ENCODE results near the gene TBCE. TPM values are rescaled to one million over a fixed set of nuclear protein-coding genes. Genes with fewer than 3 reads are reported as not detected.
"Not testable (repeated sequence)": the region's sequence is repeated elsewhere in the genome, so short reads cannot be mapped to it uniquely, and the experiment has no call there.

Gene TBCE
- total RNA-seq, 2 donors from 2014 or later = 22.2 to 25.2 TPM

DNA sequence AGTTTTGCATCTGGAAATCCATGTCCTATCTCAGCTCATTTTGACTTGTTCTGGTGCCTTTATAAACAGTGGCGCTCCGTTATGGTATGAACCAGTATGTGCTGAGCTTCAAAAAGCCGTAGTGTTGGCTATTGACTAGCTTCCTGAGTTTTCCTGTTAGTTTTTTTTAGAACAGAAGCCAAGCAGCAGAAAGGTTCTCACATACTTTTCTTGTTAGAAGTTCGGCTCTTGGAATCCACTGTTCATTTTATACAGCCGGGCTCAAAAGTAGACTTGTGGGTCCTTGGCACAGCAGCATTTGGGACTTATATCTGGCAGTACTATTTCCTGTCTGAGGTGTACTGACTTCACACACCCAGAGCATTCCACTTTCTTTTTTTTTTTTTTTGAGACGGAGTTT is 63.8 kb downstream of the TBCE start:
- DNase-seq (ENCODE audit: low spot score) = no peak
- intact Hi-C loops (cut with DNase I) = no loop called here

DNA sequence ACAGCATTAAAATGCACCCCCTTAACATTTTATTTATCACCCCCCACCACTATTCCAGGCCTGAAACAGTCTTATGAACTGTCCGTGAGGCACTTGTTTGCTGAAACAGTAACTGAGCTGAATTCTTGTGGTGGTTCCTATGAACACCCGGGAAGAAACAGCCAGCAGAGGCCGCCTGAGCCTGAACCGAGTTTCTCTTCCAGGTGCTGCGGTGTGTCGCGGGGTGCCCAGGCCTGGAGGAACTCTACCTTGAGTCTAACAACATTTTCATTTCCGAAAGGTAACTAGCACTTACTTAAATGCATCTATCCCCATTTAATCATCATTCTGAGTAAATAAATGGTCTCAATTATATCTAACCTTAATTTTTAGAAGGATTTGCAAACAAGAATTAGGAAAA is 66.8 kb downstream of the TBCE start:
- DNase-seq (ENCODE audit: low spot score) = no peak
- intact Hi-C loops (cut with DNase I) = no loop called here

DNA sequence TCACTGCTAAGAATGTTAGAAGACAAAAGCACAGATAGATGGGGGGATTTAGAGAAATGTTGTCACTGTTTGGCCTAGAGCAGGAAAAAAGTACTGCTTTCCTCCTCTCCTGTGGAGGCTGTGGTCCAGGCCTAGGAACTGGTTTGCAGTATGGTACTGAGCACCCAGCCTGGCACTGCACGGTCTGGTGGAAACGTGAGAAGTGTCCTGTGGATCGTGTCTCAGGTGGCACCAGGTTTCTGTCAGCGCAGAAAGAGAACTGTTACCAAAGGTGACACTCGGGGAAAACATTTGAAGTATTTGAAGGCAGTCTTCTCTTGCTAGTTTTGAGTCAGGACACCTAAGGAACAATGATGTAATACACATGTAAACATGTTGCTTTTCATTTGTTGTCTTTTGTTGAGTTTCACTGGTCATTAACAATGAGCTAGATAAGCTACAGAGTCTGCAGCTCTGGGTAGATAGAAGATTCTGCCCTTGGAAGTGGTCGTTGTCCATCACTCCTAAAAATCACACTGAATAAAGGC is 74.0 kb downstream of the TBCE start:
- intact Hi-C loops (cut with DNase I) = no loop called here
- no peak for DNase-seq (ENCODE audit: low spot score)

DNA sequence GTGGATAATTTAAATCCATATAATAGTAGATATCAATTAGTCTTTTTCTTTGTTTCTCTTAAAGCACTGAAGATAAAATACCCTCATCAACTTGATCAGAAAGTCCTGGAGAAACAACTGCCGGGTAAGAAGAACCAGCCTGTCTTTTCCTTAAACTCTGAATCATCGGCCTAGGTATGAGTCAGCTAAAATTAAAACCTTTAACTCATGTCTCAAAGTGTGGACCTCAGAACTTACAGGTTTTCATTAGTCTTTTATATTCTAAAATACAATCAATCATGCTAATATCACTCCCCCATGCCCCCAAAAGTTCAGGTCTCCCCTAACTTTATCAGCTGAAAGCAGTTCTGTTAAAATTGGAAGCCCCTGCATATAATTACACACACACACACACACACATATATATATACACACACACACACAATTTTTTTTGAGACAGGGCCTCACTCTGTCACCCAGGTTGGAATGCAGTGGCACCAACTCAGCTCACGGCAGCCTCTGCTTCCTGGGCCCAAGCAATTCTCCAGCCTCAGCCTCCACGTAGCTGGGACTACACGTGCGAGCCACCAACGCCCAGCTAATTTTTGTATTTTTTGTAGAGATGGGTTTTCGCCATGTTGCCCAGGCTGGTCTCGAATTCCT is 75.7 kb downstream of the TBCE start:
- DNase-seq (ENCODE audit: low spot score) = no peak
- intact Hi-C loops (cut with DNase I) = no loop called here

DNA sequence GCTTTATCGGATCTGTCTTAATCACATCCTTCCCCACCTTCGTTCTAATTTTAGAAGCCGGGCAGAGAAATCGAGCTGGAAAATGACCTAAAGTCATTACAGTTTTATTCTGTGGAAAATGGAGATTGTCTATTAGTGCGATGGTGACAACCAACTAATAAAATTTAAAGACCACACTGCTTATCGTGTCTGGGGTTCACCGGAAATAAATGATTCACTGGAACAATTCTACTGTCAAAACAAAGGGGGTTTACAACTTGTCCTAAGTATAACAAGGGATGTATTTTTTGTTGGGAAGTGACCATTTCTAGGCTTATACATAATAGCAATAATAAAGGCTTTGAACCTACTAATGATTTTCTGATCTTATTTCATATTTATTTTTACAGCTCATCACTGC is 81.4 kb downstream of the TBCE start:
- DNase-seq (ENCODE audit: low spot score) = no peak
- intact Hi-C loops (cut with DNase I) = no loop called here

DNA sequence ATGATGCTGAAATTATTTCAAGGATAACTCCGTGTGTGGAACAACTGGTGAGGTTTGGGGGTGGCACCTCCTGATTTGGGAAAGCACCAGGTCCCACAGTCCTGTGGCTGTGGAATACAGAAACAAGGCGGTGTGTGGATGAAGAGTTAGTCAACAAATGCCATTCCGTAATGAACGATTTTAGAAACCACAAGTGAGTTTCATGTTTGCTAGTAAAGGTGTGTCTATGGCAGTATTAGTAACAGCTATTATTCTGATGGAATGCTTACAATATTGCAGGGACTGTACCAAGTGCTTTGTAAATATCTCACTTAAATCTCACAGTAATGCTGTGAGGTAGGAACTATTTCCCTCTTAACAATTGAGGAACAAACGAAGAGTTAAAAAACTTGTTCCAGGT is 83.2 kb downstream of the TBCE start:
- DNase-seq (ENCODE audit: low spot score) = no peak
- intact Hi-C loops (cut with DNase I) = loop anchor here in 1 of 2 donors (2.0 kb wide), 1 partner anchor 28 kb away; no protein-coding TSS in a partner anchor

DNA sequence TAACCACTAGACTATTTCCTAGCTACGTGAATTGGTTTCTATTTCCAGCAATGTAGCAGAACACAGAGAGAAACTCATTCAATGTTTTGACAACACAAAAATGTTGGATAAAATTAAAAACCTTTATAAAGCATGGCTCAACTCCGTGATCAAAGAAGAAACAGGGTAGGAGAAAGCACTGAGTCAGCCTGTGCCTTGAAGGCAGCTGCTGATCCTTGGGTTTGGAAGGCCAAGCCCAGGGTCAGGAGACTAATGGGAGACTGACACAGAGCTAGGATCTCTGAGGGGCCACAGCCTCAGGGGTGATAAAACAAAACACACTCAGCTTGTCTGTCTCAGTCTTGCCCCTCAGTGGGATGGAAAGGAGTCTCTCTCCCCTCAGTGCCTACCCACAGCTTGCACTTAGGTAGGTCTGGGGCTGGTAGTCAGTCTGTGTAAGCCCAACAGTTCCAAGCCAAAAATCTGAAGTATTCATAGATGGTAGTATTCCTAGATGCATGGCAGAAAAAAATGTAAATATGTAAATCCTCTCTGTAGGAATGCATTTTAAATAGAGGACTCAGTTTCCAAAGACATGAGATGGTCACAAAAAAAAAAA is 83.8 kb downstream of the TBCE start:
- no peak for DNase-seq (ENCODE audit: low spot score)
- intact Hi-C loops (cut with DNase I) = loop anchor here in 1 of 2 donors (2.0 kb wide), 1 partner anchor 28 kb away; no protein-coding TSS in a partner anchor

DNA sequence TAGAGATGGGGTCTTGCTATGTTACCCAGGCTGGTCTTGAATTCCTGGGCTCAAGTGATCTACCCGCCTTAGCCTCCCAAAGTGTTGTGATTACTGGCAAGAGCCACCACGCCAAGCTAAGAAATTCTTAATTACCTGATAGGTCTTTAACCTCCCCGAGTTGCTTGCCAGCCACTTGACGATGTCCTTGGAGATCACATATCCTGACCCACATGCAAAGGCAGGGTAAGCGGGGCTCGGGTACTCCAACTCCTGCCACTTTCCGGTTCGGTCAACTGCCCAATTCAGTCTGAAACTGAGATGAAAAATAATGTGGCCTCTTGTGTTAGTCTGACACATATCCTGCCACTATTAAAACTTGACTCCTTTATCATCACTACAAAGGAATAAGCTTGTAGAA is 86.8 kb downstream of the TBCE start:
- no peak for DNase-seq (ENCODE audit: low spot score)
- intact Hi-C loops (cut with DNase I) = no loop called here

DNA sequence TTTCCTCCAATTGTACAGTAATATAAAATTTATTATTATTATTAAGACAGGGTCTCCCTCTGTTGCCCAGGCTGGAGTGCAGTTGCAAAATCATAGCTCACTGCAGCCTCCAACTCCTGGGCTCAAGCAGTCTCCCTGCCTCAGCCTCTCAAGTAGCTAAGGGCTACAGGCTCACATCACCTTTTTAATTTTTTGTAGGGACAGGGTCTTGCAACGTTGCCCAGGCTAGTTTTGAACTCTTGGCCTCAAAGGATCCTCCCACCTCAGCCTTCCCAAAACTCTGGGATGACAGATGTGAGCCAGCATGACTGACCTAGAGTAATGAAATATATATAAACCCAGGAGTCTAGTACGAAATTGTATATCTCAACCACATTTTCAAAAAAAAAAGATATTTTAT is 87.9 kb downstream of the TBCE start:
- no peak for DNase-seq (ENCODE audit: low spot score)
- intact Hi-C loops (cut with DNase I) = no loop called here

DNA sequence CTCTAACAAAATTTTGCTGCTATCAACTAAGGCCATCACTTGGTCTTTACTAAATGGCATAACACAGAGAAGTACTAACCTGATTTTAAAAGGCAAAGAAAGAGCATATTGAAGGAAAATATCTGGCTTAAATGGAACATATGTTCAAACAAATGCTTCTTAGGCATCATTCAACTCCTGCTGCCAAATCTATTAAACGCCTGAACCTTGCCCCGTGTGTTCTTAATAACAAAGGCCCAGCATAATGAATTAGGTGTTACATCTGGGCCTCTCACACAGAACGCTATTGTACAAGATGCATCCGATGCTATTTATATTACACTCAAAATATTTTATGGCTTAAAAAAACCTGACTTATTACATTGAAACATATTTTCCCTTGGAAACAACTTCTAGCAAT is 88.6 kb downstream of the TBCE start:
- no peak for DNase-seq (ENCODE audit: low spot score)
- intact Hi-C loops (cut with DNase I) = no loop called here

DNA sequence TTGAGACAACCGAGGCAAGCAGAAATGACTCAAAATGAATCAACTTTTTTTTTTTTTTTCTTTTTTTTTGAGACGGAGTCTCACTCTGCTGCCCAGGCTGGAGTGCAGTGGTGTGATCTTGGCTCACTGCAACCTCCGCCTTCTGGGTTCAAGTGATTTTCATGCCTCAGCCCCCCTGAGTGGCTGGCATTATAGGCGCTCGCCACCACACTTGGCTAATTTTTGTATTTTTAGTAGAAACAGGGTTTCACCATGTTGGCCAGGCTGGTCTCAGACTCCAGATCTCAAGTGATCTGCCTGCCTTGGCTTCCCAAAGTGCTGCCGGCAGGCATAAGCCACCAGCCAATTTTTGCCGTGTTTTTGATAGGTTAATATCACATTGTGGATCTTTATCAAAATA is 90.6 kb downstream of the TBCE start:
- DNase-seq (ENCODE audit: low spot score); intact Hi-C loops (cut with DNase I): not testable (repeated sequence)

DNA sequence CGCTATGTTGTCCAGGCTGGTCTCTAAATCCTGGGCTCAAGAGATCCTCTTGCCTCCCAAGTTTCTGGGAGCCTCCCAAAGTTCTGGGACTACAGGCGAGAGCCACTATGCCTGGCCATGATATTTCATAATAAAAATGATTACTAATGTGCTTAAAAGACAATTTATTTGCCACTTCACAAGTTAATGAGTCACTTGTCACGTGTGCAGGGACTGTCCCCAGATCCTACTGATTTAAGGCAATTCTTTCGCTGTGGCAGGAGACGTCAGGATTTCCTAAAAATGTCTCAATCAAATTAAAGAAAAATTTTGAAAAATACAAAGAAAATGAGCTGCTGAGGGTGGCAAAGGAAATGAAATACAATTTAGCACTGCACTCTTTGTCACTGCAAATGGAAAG is 93.5 kb downstream of the TBCE start:
- intact Hi-C loops (cut with DNase I) = no loop called here
- no peak for DNase-seq (ENCODE audit: low spot score)

DNA sequence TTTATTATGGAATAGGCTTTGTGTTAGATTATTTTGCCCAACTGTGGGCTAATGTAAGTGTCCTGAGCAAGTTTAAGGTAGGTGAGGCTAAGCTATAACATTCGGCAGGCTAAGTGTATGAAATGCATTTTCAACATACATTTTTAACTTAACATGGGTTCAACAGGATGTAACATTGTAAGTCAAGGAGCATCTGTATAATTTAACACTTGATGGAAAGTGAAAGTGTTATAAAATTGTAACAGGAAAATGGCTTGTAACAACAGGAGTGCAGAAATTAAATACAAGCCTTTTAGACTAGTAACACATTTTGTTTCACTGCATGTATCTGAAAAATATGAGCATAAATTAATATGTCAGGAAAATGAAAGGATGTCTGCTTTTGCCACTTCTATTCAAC is 94.7 kb downstream of the TBCE start:
- intact Hi-C loops (cut with DNase I) = no loop called here
- no peak for DNase-seq (ENCODE audit: low spot score)

DNA sequence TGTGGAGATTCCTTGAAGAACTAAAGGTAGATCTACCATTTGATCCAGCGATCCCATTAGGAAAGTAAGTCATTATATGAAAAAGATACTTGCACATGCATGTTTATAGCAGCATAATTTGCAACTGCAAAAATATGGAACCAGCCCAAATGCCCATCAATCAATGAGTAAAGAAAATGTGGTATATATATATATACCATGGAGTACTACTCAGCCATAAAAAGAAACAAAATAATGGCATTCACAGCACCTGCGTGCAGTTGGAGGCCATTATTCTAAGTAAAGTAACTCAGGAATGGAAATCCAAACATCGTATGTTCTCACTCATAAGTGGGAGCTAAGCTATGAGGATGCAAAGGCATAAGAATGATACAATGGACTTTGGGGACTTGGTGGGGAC is 95.6 kb downstream of the TBCE start:
- DNase-seq (ENCODE audit: low spot score); intact Hi-C loops (cut with DNase I): not testable (repeated sequence)

DNA sequence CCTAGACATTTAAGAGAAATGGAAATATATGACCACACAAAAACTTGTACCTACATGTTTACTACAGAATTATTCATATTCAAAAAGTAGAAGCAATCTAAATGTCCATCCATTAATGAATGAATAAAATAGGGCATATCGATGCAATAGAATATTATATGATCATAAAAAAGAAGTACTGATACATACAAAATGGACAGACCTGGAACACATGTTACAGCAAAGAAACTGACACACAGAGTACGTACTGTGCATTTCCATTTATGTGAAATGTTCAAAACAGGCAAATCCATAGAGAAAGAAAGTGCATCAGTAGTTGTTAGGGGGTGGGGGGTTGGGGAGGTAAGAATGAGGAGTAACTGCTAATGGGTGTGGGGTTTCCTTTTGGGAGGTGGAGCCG is 97.8 kb downstream of the TBCE start:
- no peak for DNase-seq (ENCODE audit: low spot score)
- intact Hi-C loops (cut with DNase I) = no loop called here

DNA sequence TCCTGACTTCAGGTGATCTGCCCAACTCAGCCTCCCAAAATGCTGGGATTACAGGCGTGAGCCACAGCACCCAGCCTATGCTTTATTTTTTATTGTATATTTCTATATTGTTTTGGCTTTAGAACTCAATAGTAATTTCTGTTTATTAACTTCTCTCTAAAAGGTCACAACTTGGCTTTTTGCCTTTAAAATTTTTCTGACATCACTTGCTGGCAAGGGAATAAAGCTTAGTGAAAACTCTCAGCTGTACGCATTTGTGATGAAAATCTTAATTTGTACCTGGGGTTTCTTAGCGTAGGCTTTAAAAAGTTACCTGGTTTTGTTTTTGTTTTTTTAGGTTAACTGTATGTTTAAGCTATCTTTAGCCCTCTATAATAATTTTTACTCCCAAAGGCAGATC is 100.8 kb downstream of the TBCE start:
- intact Hi-C loops (cut with DNase I) = no loop called here

DNA sequence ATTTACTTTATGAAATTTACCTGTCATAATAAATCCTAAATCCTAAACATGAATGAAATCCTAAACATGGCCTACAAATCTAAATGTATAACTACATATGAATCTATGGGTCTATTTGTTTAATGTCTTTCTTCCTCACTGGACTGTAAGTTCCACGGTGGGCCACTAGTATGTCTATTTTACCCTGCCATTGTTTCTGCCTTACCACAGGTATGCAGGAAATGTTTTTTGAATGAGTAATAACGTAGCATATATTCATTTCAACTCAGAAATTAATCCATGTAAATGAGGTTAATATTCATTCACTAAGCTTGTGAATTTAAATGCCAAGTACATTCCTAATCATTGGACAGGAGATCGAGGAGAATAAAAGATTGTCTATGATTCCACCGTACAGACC is 101.7 kb downstream of the TBCE start:
- no peak for DNase-seq (ENCODE audit: low spot score)
- intact Hi-C loops (cut with DNase I) = no loop called here

More for the DNA sequence above, 100.8 kb downstream of the TBCE start:
- DNase-seq (ENCODE audit: low spot score) = no peak

DNA sequence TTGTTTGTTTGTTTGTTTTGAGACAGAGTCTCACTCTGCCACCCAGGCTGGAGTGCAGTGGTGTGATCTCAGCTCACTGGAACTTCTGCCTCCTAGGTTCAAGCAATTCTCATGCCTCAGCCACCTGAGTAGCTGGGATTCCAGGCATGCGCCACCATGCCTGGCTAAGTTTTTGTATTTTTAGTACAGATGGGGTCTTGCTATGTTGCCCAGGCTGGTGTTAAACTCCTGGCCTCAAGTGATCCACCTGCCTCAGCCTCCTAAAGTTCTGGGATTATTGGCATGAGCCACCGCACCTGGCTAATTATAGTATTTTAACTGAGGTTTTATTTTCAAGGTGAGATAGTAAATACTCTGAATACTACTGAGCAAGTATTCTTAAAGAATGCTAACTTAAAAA is 102.7 kb downstream of the TBCE start:
- intact Hi-C loops (cut with DNase I); DNase-seq (ENCODE audit: low spot score): not testable (repeated sequence)

DNA sequence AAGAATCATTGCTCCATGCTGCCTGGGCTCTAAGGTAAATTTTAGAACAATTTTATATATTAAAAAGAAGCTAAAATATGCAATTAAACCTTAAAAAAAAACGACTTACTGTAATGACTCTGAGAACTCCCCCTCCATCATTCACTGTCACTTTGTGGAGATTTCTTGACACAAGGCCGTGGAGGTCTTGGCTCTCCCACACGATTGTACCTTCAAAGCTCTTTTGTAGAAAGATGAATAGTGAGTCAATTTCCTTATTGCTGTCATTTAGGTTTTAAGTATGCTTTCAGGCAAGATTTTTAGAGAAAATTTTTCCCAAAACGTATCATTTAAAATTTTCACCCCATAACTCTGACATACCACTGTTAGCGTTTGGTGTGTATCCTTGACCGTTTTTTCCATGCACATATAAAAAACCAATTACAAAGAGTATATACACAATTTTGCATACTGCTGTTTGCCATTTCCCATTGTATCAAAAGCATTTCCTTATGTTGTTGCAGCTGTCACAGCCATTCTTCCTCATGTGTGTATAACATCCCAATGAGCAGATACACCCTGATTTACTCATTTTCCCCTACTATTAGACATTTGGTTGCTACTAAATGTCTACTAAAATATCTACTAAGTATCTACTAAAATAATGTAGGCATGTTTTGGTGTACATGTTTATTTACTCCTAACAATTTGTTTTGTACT is 103.7 kb downstream of the TBCE start:
- intact Hi-C loops (cut with DNase I) = no loop called here
- DNase-seq (ENCODE audit: low spot score) = no peak

DNA sequence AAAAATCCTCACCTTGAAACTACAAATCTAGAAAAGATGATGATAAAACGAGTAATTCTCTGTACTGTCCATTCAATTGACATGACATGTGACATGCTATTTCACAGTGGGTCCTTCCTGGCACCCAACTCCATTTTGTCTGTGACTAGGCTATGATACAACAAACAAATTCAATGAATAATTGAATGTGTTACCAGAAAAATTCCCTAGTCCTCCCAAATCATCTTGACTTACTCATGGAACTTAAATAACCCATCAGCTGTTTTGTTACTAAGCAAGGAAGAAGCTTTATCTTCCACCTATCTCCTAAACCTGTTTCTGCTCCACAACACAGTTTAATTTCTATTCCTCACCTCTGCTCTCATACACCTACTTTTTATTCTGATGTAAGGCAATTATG is 106.6 kb downstream of the TBCE start:
- intact Hi-C loops (cut with DNase I) = no loop called here
- DNase-seq (ENCODE audit: low spot score) = no peak

DNA sequence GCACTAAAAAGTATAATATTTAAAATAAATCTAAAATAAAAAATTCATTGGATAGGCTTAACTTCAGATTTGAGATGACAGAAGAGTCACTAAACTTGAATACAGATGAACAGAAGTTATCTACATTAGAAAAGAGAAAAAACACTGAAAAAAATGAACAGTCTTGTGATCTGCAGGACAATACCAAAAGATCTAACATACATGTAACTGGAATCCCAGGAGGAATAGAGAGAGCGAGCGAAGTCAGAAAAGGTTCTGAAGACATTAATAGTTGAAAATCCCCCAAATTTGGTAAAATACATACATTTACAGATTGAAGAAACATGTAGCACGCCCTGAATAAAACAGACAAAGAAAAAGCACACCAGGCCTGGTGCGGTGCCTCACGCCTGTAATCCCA is 115.9 kb downstream of the TBCE start:
- intact Hi-C loops (cut with DNase I) = no loop called here
- DNase-seq (ENCODE audit: low spot score) = no peak
